HL-60 (cell line): ENCODE data around the gene PPP1R12B.
"Not testable (repeated sequence)": the region's sequence is repeated elsewhere in the genome, so short reads cannot be mapped to it uniquely, and the experiment has no call there.

Source experiments
- DNase-seq, 2 experiments: peaks; one replicate each; pipeline ENCODE4 v3.0.0-alpha.2; 2010 to 2020; ENCODE audit warnings: low read depth in 1 of 2, low spot score in 1 of 2
- H3K27ac ChIP-seq: fragments of 250-450 bp; sonication (Bioruptor Pico); replicated peaks from 2 replicates; pipeline ENCODE4 v1.5.1; 2020; ENCODE audit warnings: mild to moderate bottlenecking, moderate library complexity
- H3K27me3 ChIP-seq: fragments of 250-450 bp; sonication (Bioruptor Pico); 2 replicates; pipeline ENCODE4 v1.5.1; 2021; ENCODE audit warnings: mild to moderate bottlenecking, moderate library complexity; ENCODE audit not compliant: insufficient read depth, poor library complexity, severe bottlenecking
- H3K4me3 ChIP-seq: replicated peaks from 2 replicates; pipeline ENCODE4 v1.5.1; 2011; ENCODE audit warnings: mild to moderate bottlenecking, control low read depth, low read length; ENCODE audit not compliant: insufficient read depth
- CTCF ChIP-seq: IDR thresholded peaks from one replicate; pipeline ENCODE4 v1.5.1; 2011; ENCODE audit warnings: low read length, control low read depth, inconsistent platforms; ENCODE audit not compliant: insufficient read depth
- GABPA ChIP-seq: IDR thresholded peaks from 2 replicates; pipeline ENCODE4 v1.6.1; 2012; ENCODE audit warnings: low read depth
- POLR2AphosphoS5 ChIP-seq: IDR thresholded peaks from 2 replicates; pipeline ENCODE4 v1.6.1; 2012; ENCODE audit warnings: low read depth
- REST ChIP-seq: IDR thresholded peaks from 2 replicates; pipeline ENCODE4 v1.6.1; 2012; ENCODE audit warnings: low read depth; ENCODE audit not compliant: insufficient replicate concordance
- SPI1 ChIP-seq: IDR thresholded peaks from 2 replicates; pipeline ENCODE4 v1.6.1; 2012; ENCODE audit warnings: low read depth, mild to moderate bottlenecking, borderline replicate concordance

Gene PPP1R12B

GRCh38 chr1:202631076-202631923 is 282.8 kb downstream of the PPP1R12B start:
- TF ChIP-seq GABPA (no peak), SPI1 (no peak), POLR2AphosphoS5 (no peak), CTCF (no peak), REST (no peak)
- peaks cover 23% of the 10 kb centered on the region for H3K27me3 ChIP-seq
- DNase-seq, result no peak
- no peak overlapping the region for H3K4me3 ChIP-seq
- no peak overlapping the region for H3K27ac ChIP-seq

- Histone ChIP-seq H3K27me3 (peaks cover 22% of the 10 kb centered on the region), H3K27ac (no peak overlapping the region), H3K4me3 (no peak overlapping the region)
- DNase-seq, result no peak
- TF ChIP-seq REST (no peak), POLR2AphosphoS5 (no peak), CTCF (no peak), GABPA (no peak), SPI1 (no peak)
These were observed 283.7 kb downstream of the PPP1R12B start for GRCh38 chr1:202632241-202632640.

- H3K27ac ChIP-seq, DNase-seq, H3K4me3 ChIP-seq: not testable (repeated sequence)
- H3K27me3 ChIP-seq, result peaks cover 19% of the 10 kb centered on the region
These were observed 287.7 kb downstream of the PPP1R12B start for GRCh38 chr1:202636171-202636570.

GRCh38 chr1:202637321-202638018 is 289.0 kb downstream of the PPP1R12B start:
- not testable (repeated sequence) for DNase-seq, H3K4me3 ChIP-seq, H3K27ac ChIP-seq
- H3K27me3 ChIP-seq, result peaks cover 29% of the 10 kb centered on the region
